ENCODE data around the gene C19orf33.
"Not testable (repeated sequence)": the region's sequence is repeated elsewhere in the genome, so short reads cannot be mapped to it uniquely, and the experiment has no call there.

Gene C19orf33

DNA sequence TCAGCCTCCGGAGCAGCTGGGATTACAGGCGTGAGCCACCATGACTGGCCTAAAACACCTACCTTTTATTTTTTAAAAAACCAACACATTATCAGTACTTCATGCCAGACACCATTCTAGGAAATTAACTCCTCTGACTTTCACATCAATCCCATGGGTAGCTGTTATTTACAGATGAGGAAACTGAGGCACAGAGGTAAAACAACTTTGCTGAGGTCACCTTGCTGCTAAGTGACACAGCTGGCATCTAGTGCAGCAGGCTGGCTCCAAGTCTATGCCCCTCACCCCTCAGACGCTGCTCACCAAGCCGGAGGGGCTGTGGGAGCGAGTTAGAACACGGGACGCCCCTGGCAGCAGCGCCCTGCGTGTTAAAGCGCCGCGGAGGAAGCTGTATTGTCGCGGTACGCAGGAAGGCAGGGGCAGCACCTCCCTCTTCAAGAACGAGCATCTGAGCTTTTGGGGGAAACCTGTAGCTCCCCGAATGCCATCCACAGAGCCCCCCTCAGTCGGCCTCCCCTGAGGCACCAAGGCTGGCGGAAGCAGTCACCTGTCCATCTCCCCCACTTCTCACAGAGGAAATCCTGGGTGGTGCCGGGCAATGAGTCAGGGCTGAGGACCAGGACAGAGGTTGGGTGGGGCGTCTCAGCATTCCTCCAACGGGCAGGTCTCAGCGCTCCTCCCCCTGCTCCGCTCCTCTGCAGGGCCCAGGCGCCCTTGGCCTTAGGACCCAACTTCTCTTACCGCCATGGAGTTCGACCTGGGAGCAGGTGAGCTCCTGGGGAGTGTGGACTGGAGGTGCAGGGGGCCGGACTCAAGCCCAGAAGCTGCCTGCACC, at the start of gene C19orf33:
Gene C19orf33, plus strand, starts transcription at position 735 of the 835 bp plus-strand sequence. Its CDS starts 11 bp downstream, at position 746.
- TF ChIP-seq EZH2phosphoT487 (IDR thresholded peaks at IDR 0.05; ENCODE audit: low read length) (no peak), EZH2 (optimal IDR thresholded peaks at IDR 0.05; ENCODE audit: low read depth, low read length) (no peak)
- TF ChIP-seq, protein P1, sequence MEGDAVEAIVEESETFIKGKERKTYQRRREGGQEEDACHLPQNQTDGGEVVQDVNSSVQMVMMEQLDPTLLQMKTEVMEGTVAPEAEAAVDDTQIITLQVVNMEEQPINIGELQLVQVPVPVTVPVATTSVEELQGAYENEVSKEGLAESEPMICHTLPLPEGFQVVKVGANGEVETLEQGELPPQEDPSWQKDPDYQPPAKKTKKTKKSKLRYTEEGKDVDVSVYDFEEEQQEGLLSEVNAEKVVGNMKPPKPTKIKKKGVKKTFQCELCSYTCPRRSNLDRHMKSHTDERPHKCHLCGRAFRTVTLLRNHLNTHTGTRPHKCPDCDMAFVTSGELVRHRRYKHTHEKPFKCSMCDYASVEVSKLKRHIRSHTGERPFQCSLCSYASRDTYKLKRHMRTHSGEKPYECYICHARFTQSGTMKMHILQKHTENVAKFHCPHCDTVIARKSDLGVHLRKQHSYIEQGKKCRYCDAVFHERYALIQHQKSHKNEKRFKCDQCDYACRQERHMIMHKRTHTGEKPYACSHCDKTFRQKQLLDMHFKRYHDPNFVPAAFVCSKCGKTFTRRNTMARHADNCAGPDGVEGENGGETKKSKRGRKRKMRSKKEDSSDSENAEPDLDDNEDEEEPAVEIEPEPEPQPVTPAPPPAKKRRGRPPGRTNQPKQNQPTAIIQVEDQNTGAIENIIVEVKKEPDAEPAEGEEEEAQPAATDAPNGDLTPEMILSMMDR (IDR thresholded peaks at IDR 0.05; ENCODE audit: low read length): no peak

DNA sequence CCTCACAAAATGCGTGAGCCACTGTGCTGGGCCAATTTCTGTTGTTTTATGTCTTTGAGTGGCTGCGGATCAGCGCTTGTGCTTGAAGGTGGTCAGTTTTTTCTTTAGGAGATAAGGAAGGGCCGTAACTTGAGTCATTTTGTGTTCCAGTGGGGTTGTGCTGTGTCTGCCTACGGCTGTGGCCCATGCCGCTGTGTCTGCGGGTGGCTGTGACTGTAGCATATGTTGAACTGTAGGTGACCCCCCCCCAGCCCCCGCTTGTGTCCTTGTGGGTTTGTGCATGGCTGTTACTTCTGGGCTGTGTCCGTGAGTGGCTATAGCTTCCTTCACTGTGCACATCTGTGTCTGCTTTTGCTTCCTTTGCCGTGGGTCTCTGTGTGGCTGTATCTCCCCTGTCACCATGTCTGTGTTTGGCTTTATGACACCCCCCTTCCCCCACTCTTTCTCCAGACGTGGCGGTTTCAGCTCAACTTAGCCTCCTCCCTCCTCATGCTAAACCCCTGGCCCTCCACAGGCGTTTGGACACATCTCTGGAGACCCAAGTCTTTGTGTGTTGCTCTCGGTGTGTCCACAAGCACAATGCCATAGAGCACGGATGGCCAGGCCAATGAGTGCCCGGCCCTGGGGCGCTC, 48.6 kb upstream of the C19orf33 start:
- no peaks in the 10 kb centered on the region for H3F3A ChIP-seq (ENCODE audit: insufficient read depth, low read length)
- H3K79me2 ChIP-seq (ENCODE audit: low read length): no peaks in the 10 kb centered on the region
- H3K4me1 ChIP-seq (ENCODE audit: low read length): no peaks in the 10 kb centered on the region
- no peaks in the 10 kb centered on the region for H4K20me1 ChIP-seq (ENCODE audit: insufficient read depth, low read length)
- no peaks in the 10 kb centered on the region for H3K9me3 ChIP-seq (replicated peaks; ENCODE audit: insufficient read depth, low read length)
- no peak for TF ChIP-seq EZH2phosphoT487 (IDR thresholded peaks at IDR 0.05; ENCODE audit: low read length)
- TF ChIP-seq, protein P1 (IDR thresholded peaks at IDR 0.05; ENCODE audit: low read length): no peak
- TF ChIP-seq EZH2 (optimal IDR thresholded peaks at IDR 0.05; ENCODE audit: low read depth, low read length): no peak
- H2AFZ ChIP-seq (ENCODE audit: low read length): no peak overlapping the region
- H3K9me2 ChIP-seq (replicated peaks; ENCODE audit: insufficient read depth, low read length): no peaks in the 10 kb centered on the region
- H3K36me3 ChIP-seq (replicated peaks; ENCODE audit: insufficient read depth, low read length): no peaks in the 10 kb centered on the region
- no peak overlapping the region for H3K4me2 ChIP-seq (ENCODE audit: low read depth, low read length)
- H3K4me3 ChIP-seq (ENCODE audit: low read length): no peak overlapping the region
- DNase-seq: no peak
- no peak overlapping the region for H3K27ac ChIP-seq (ENCODE audit: low read length)
- peaks cover 38% of the 10 kb centered on the region for H3K27me3 ChIP-seq (replicated peaks; ENCODE audit: insufficient read depth, low read length)
- no peak overlapping the region for H3K9ac ChIP-seq (ENCODE audit: low read length)

More for the DNA sequence above, at the start of gene C19orf33:
- no peak within 1 kb of the TSS for H3K9ac ChIP-seq (ENCODE audit: low read length)
- no peak within 1 kb of the TSS for H3K4me2 ChIP-seq (ENCODE audit: low read depth, low read length)
- DNase-seq: no peak
- H3K4me3 ChIP-seq (ENCODE audit: low read length): no peak within 1 kb of the TSS
- no peak within 1 kb of the TSS for H3K27ac ChIP-seq (ENCODE audit: low read length)
- H3K9me3 ChIP-seq (replicated peaks; ENCODE audit: insufficient read depth, low read length): no peaks in the 10 kb centered on the region
- no peaks in the 10 kb centered on the region for H3F3A ChIP-seq (ENCODE audit: insufficient read depth, low read length)
- no peaks in the 10 kb centered on the region for H3K36me3 ChIP-seq (replicated peaks; ENCODE audit: insufficient read depth, low read length)
- peaks cover 1% of the 10 kb centered on the region; the same call in 1 of the 2 replicates for H3K27me3 ChIP-seq (replicated peaks; ENCODE audit: insufficient read depth, low read length)
- H4K20me1 ChIP-seq (ENCODE audit: insufficient read depth, low read length): no peaks in the 10 kb centered on the region
- H3K4me1 ChIP-seq (ENCODE audit: low read length): no peaks in the 10 kb centered on the region
- H3K9me2 ChIP-seq (replicated peaks; ENCODE audit: insufficient read depth, low read length): no peaks in the 10 kb centered on the region
- no peaks in the 10 kb centered on the region for H3K79me2 ChIP-seq (ENCODE audit: low read length)
- H2AFZ ChIP-seq (ENCODE audit: low read length): no peak within 1 kb of the TSS

DNA sequence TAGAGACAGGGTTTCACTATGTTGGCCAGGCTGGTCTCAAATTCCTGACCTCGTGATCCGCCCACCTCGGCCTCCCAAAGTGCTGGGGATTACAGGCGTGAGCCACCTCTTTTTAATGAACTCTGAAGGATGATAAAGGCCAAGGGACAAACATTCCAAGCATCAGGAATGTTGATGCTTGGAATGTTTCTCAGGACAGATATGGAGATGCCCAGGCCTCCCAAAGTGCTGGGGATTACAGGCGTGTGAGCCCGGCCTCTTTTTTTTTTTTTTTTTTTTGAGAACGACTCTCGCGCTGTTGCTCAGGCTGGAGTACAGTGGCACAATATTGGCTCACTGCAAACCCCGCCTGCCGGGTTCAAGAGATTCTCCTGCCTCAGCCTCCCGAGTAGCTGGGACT, 42.1 kb upstream of the C19orf33 start:
- not testable (repeated sequence) for H3K36me3 ChIP-seq (replicated peaks; ENCODE audit: insufficient read depth, low read length); H3K4me1 ChIP-seq (ENCODE audit: low read length); H3K9me2 ChIP-seq (replicated peaks; ENCODE audit: insufficient read depth, low read length); H2AFZ ChIP-seq (ENCODE audit: low read length); H3F3A ChIP-seq (ENCODE audit: insufficient read depth, low read length); DNase-seq; H3K9ac ChIP-seq (ENCODE audit: low read length); H3K4me3 ChIP-seq (ENCODE audit: low read length); H3K27me3 ChIP-seq (replicated peaks; ENCODE audit: insufficient read depth, low read length); H4K20me1 ChIP-seq (ENCODE audit: insufficient read depth, low read length); H3K27ac ChIP-seq (ENCODE audit: low read length); H3K9me3 ChIP-seq (replicated peaks; ENCODE audit: insufficient read depth, low read length); H3K4me2 ChIP-seq (ENCODE audit: low read depth, low read length); H3K79me2 ChIP-seq (ENCODE audit: low read length)
